HG03135 (cell line): Measurements from ENCODE around the gene WDR13.
"Not testable (repeated sequence)": the region's sequence is repeated elsewhere in the genome, so short reads cannot be mapped to it uniquely, and the experiment has no call there.

Experiments used
- ATAC-seq: cut with Tn5 transposase; IDR thresholded peaks from one replicate; pipeline ENCODE4 v1.9.1; 2021; ENCODE audit warnings: mild to moderate bottlenecking, moderate library complexity; ENCODE audit not compliant: unreplicated experiment

The WDR13 gene

GRCh38 chrX:48597353-48598264 lies at the start of gene WDR13:
TSS of gene WDR13 (plus strand) at chrX:48597492. CDS start at chrX:48597997, 505 bp downstream.
- peak; percentile 60 for ATAC-seq

GRCh38 chrX:48548871-48549270 lies 48.4 kb upstream of the WDR13 start:
- ATAC-seq, result no peak

GRCh38 chrX:48555731-48556325 lies 41.5 kb upstream of the WDR13 start:
- not testable (repeated sequence) for ATAC-seq

GRCh38 chrX:48558271-48558670 lies 39.0 kb upstream of the WDR13 start:
- ATAC-seq, result no peak

GRCh38 chrX:48559636-48560035 lies 37.7 kb upstream of the WDR13 start:
- no peak for ATAC-seq

GRCh38 chrX:48560056-48560455 lies 37.2 kb upstream of the WDR13 start:
- no peak for ATAC-seq

- ATAC-seq, result no peak
Observed at GRCh38 chrX:48560681-48561080, 36.6 kb upstream of the WDR13 start.

GRCh38 chrX:48569958-48570357 lies 27.3 kb upstream of the WDR13 start:
- no peak for ATAC-seq

- ATAC-seq, result no peak
Observed at GRCh38 chrX:48573690-48574269, 23.5 kb upstream of the WDR13 start.

GRCh38 chrX:48574270-48575266 lies 22.7 kb upstream of the WDR13 start, which contains the start of gene RBM3:
TSS of gene RBM3 (plus strand) at chrX:48574484. CDS start at chrX:48575181, 697 bp downstream.
- peak; percentile 83 for ATAC-seq

- ATAC-seq, result no peak
Observed at GRCh38 chrX:48575642-48576041, 21.6 kb upstream of the WDR13 start.

GRCh38 chrX:48576108-48576507 lies 21.2 kb upstream of the WDR13 start:
- no peak for ATAC-seq

- no peak for ATAC-seq
Observed at GRCh38 chrX:48578661-48579128, 18.6 kb upstream of the WDR13 start.

GRCh38 chrX:48579259-48579658 lies 18.0 kb upstream of the WDR13 start:
- no peak for ATAC-seq

GRCh38 chrX:48580662-48581061 lies 16.6 kb upstream of the WDR13 start:
- no peak for ATAC-seq

GRCh38 chrX:48584698-48585097 lies 12.6 kb upstream of the WDR13 start:
- ATAC-seq, result no peak

GRCh38 chrX:48589482-48590162 lies 7.7 kb upstream of the WDR13 start:
- ATAC-seq, result no peak

- no peak for ATAC-seq
Observed at GRCh38 chrX:48590203-48591103, 6.8 kb upstream of the WDR13 start.

GRCh38 chrX:48591255-48591791 lies 6.0 kb upstream of the WDR13 start:
- no peak for ATAC-seq
